ENCODE results near the gene A3GALT2.

The A3GALT2 gene

DNA sequence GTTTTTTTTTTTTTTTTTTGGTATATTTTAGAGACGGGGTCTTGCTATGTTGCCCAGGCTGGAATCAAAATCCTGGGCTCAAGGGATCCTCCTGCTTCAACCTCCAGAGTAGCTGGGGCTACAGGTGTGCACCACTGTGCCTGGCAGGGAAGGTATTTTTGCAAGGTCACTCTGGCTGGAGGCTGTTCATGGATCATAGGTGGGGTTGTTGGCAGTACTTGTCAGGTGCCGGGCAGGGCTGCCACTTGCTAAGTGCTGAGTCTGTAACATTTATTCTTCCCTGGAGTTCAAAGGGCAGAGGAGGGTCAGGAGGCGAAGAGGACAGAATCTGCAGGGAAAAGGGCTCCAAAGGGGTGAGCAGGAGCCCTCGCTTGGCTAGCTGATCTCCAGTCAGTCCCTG, 24.1 kb downstream of the A3GALT2 start:
- Histone ChIP-seq H3K4me2 (ENCODE audit: low read depth, low read length, poor library complexity, severe bottlenecking) (no peak overlapping the region), H2AFZ (ENCODE audit: low read length) (no peak overlapping the region), H3K4me3 (ENCODE audit: low read length, poor library complexity, severe bottlenecking) (no peak overlapping the region), H3K9me2 (replicated peaks; ENCODE audit: low read depth, low read length) (no peaks in the 10 kb centered on the region), H3K9ac (ENCODE audit: low read depth, low read length, poor library complexity, severe bottlenecking) (no peak overlapping the region), H3K27me3 (ENCODE audit: insufficient read depth, low read length, poor library complexity, severe bottlenecking) (no peaks in the 10 kb centered on the region), H4K20me1 (ENCODE audit: insufficient read depth, low read length, poor library complexity, severe bottlenecking) (no peaks in the 10 kb centered on the region), H3K4me1 (ENCODE audit: insufficient read depth, low read length, poor library complexity, severe bottlenecking) (peaks cover 1% of the 10 kb centered on the region), H3K79me2 (ENCODE audit: insufficient read depth, low read length) (no peaks in the 10 kb centered on the region), H3F3A (ENCODE audit: low read depth) (no peaks in the 10 kb centered on the region; the same call in 1 of the 2 replicates), H3K9me3 (ENCODE audit: insufficient read depth, low read depth, low read length) (no peaks in the 10 kb centered on the region), H3K36me3 (ENCODE audit: insufficient read depth, low read length) (peaks cover 59% of the 10 kb centered on the region; the same call in 1 of the 2 replicates)
- TF ChIP-seq, protein P1, sequence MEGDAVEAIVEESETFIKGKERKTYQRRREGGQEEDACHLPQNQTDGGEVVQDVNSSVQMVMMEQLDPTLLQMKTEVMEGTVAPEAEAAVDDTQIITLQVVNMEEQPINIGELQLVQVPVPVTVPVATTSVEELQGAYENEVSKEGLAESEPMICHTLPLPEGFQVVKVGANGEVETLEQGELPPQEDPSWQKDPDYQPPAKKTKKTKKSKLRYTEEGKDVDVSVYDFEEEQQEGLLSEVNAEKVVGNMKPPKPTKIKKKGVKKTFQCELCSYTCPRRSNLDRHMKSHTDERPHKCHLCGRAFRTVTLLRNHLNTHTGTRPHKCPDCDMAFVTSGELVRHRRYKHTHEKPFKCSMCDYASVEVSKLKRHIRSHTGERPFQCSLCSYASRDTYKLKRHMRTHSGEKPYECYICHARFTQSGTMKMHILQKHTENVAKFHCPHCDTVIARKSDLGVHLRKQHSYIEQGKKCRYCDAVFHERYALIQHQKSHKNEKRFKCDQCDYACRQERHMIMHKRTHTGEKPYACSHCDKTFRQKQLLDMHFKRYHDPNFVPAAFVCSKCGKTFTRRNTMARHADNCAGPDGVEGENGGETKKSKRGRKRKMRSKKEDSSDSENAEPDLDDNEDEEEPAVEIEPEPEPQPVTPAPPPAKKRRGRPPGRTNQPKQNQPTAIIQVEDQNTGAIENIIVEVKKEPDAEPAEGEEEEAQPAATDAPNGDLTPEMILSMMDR (conservative IDR thresholded peaks at IDR 0.05; ENCODE audit: low read length): no peak
- TF ChIP-seq EZH2phosphoT487 (IDR thresholded peaks at IDR 0.05; ENCODE audit: borderline replicate concordance): no peak

DNA sequence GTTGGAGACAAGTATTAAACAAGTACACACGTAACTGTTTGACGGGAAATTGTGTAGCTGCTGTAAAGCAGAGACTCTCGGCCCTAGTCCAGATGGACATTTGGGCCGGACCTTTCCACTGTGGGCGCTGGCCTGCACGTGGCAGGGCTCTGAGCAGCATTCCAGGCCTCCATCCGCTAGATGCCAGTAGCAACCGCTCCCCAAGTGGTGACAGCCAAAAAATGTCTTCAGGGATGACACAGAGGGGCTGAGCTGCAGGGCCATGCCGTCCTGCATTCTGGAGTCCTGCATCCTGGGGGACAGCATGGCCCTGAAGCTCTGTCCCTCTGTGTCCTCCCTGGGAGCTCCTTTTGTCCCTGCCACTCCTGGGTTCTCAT, 24.8 kb downstream of the A3GALT2 start:
- H3K9me3 ChIP-seq (ENCODE audit: insufficient read depth, low read depth, low read length): no peaks in the 10 kb centered on the region

DNA sequence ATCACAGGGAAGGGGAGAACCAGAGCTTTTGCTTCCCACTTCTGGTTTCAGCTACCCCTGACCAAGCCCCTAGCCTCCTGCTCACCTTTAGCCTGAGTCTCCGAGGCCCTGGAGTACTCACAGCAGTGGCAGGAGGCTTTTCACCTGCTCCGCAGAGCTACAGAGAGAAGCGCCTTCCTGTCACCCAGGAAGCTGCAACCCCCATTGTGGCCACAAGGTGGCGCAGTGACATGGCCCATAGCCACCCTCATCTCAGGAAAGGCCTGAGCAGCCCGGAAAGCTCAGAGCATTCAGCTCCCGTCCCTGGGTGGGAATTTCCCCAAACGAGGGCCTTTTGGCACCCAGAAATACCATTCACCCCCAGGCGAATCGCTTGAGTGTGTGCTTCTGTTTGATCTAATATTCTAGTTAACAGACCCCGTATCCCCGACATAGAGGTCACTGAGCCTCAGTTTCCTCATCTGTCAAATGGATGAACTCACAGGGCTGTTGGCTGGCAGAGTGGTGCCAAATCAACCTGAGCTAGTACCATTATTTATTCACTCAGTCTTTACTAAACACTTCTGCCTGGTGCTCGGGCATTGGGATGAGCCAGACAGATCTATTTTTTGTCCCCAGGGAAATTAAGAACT, 25.3 kb downstream of the A3GALT2 start:
- Histone ChIP-seq H2AFZ (ENCODE audit: low read length) (no peak overlapping the region), H4K20me1 (ENCODE audit: insufficient read depth, low read length, poor library complexity, severe bottlenecking) (no peaks in the 10 kb centered on the region), H3K9ac (ENCODE audit: low read depth, low read length, poor library complexity, severe bottlenecking) (no peak overlapping the region), H3K4me1 (ENCODE audit: insufficient read depth, low read length, poor library complexity, severe bottlenecking) (no peaks in the 10 kb centered on the region), H3F3A (ENCODE audit: low read depth) (no peaks in the 10 kb centered on the region), H3K27me3 (ENCODE audit: insufficient read depth, low read length, poor library complexity, severe bottlenecking) (no peaks in the 10 kb centered on the region), H3K4me2 (ENCODE audit: low read depth, low read length, poor library complexity, severe bottlenecking) (no peak overlapping the region), H3K9me2 (replicated peaks; ENCODE audit: low read depth, low read length) (no peaks in the 10 kb centered on the region), H3K9me3 (ENCODE audit: insufficient read depth, low read depth, low read length) (no peaks in the 10 kb centered on the region), H3K79me2 (ENCODE audit: insufficient read depth, low read length) (no peaks in the 10 kb centered on the region), H3K4me3 (ENCODE audit: low read length, poor library complexity, severe bottlenecking) (no peak overlapping the region), H3K36me3 (ENCODE audit: insufficient read depth, low read length) (peaks cover 59% of the 10 kb centered on the region; the same call in 1 of the 2 replicates)
- TF ChIP-seq EZH2phosphoT487 (IDR thresholded peaks at IDR 0.05; ENCODE audit: borderline replicate concordance): no peak
- TF ChIP-seq, protein P1 (conservative IDR thresholded peaks at IDR 0.05; ENCODE audit: low read length): peak; percentile 93

More for the DNA sequence above, 24.8 kb downstream of the A3GALT2 start:
- Histone ChIP-seq H3F3A (ENCODE audit: low read depth) (no peaks in the 10 kb centered on the region), H4K20me1 (ENCODE audit: insufficient read depth, low read length, poor library complexity, severe bottlenecking) (no peaks in the 10 kb centered on the region), H3K4me2 (ENCODE audit: low read depth, low read length, poor library complexity, severe bottlenecking) (no peak overlapping the region), H3K4me3 (ENCODE audit: low read length, poor library complexity, severe bottlenecking) (no peak overlapping the region), H3K36me3 (ENCODE audit: insufficient read depth, low read length) (peaks cover 59% of the 10 kb centered on the region; the same call in 1 of the 2 replicates), H3K27me3 (ENCODE audit: insufficient read depth, low read length, poor library complexity, severe bottlenecking) (no peaks in the 10 kb centered on the region), H3K79me2 (ENCODE audit: insufficient read depth, low read length) (no peaks in the 10 kb centered on the region), H2AFZ (ENCODE audit: low read length) (no peak overlapping the region), H3K9ac (ENCODE audit: low read depth, low read length, poor library complexity, severe bottlenecking) (no peak overlapping the region), H3K4me1 (ENCODE audit: insufficient read depth, low read length, poor library complexity, severe bottlenecking) (no peaks in the 10 kb centered on the region), H3K9me2 (replicated peaks; ENCODE audit: low read depth, low read length) (no peaks in the 10 kb centered on the region)
- TF ChIP-seq, protein P1 (conservative IDR thresholded peaks at IDR 0.05; ENCODE audit: low read length): no peak
- no peak for TF ChIP-seq EZH2phosphoT487 (IDR thresholded peaks at IDR 0.05; ENCODE audit: borderline replicate concordance)
